Prostate gland (tissue), 2 donors: Measurements from ENCODE around the gene ZBTB7B.

Source experiments
- POLR2A ChIP-seq: fragments of 450-650 bp; IDR thresholded peaks from one replicate; pipeline ENCODE4 v1.6.1; 2016; ENCODE audit warnings: antibody characterized with exemption, mild to moderate bottlenecking
- POLR2AphosphoS5 ChIP-seq: sonication (generic); formaldehyde crosslinking; IDR thresholded peaks from one replicate; pipeline ENCODE4 v1.6.1; 2017; ENCODE audit warnings: antibody characterized with exemption
- TF ChIP-seq, protein P1 (sequence below), 4 experiments: fragments of 200-600 bp in 2 of 4; fragments of 450-650 bp in 2 of 4; sonication (generic) in 2 of 4; IDR thresholded peaks; 1 replicate in 3 of 4; 2 replicates in 1 of 4; pipeline ENCODE4 v1.5.1; 2016 to 2019; ENCODE audit warnings: antibody characterized with exemption in 4 of 4, mild to moderate bottlenecking in 2 of 4, moderate library complexity in 2 of 4

DNA sequence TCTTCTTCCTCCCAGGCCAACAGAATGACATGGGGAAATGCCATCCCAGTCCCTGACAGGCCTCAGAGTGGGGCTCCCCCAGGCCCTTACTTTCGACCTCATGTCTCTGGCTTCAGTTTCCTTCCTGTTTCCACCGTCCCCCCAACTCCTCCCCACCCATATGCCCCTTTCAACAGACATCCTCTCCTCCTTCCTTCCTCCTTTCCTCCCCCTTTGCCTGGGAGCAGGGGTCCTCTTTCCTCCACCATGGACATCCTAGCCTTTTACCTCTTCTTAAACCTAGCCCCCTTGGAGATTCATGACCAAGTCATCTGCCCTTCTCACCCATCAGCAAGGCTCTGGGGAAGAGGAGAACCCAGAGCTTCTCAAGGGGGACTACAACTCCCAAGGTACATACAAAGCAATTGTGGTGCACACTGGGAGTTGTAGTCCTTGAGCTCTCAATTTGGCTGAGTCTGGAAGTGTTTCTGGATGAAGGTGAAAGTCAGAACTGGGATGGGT lies 4.0 kb downstream of the ZBTB7B start:
- TF ChIP-seq POLR2AphosphoS5 (no peak), POLR2A (no peak)
- TF ChIP-seq, protein P1, sequence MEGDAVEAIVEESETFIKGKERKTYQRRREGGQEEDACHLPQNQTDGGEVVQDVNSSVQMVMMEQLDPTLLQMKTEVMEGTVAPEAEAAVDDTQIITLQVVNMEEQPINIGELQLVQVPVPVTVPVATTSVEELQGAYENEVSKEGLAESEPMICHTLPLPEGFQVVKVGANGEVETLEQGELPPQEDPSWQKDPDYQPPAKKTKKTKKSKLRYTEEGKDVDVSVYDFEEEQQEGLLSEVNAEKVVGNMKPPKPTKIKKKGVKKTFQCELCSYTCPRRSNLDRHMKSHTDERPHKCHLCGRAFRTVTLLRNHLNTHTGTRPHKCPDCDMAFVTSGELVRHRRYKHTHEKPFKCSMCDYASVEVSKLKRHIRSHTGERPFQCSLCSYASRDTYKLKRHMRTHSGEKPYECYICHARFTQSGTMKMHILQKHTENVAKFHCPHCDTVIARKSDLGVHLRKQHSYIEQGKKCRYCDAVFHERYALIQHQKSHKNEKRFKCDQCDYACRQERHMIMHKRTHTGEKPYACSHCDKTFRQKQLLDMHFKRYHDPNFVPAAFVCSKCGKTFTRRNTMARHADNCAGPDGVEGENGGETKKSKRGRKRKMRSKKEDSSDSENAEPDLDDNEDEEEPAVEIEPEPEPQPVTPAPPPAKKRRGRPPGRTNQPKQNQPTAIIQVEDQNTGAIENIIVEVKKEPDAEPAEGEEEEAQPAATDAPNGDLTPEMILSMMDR (IDR thresholded peaks at IDR 0.05) = no peak
